ENCODE measurements around the gene NRL.

DNA sequence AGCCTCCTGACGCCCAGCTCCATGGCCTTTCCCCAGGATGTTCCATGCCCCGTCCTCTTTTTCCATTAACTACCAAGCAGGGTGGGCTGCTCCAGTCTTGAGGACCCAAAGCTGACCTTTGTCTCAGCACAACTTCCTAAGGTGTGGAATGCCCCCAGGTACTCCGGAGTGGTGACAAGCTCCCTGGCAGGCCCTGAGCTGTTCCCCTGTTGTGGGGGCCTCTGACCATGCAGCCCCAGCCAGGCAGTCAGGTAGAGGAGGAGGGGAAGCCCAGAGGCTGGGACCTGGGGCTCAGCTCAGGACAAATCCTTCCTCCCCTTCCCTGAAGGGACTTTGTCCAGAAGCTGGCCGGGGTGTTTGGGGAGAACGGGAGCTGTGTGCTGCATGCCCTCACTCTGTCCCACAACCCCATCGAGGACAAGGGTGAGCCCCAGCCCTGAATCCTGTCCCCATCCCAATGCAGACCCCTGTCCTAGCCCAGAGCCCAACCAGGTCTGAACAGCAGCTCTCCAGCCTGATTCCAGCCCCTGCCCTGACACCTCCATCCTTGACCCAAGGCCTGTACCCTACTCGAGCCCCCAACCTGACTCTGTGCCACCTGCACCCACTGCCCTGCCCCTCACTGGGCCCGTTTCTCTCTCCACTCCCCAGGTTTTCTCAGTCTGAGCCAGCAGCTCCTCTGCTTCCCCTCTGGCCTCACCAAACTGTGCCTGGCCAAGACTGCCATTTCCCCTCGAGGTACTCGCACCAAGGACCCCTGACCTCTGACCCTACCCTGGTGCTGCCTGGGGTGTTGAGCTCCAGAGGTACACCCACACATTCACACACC lies 58.6 kb downstream of the NRL start:
- TF ChIP-seq POLR2AphosphoS5 (IDR thresholded peaks at IDR 0.05; ENCODE audit: borderline replicate concordance, low read depth, low read length) (no peak), EZH2 (IDR thresholded peaks at IDR 0.05) (no peak), FOXP2 (optimal IDR thresholded peaks at IDR 0.05; ENCODE audit: control extremely low read depth, extremely low read length, insufficient read depth) (no peak)

Measured in SK-N-MC (cell line).